ENCODE results near the gene DOCK4.
A peak's percentile ranks its signal among the peaks of the same experiment; 100 is the strongest.
"Not testable (repeated sequence)": the region's sequence is repeated elsewhere in the genome, so short reads cannot be mapped to it uniquely, and the experiment has no call there.

Gene DOCK4, protein sequence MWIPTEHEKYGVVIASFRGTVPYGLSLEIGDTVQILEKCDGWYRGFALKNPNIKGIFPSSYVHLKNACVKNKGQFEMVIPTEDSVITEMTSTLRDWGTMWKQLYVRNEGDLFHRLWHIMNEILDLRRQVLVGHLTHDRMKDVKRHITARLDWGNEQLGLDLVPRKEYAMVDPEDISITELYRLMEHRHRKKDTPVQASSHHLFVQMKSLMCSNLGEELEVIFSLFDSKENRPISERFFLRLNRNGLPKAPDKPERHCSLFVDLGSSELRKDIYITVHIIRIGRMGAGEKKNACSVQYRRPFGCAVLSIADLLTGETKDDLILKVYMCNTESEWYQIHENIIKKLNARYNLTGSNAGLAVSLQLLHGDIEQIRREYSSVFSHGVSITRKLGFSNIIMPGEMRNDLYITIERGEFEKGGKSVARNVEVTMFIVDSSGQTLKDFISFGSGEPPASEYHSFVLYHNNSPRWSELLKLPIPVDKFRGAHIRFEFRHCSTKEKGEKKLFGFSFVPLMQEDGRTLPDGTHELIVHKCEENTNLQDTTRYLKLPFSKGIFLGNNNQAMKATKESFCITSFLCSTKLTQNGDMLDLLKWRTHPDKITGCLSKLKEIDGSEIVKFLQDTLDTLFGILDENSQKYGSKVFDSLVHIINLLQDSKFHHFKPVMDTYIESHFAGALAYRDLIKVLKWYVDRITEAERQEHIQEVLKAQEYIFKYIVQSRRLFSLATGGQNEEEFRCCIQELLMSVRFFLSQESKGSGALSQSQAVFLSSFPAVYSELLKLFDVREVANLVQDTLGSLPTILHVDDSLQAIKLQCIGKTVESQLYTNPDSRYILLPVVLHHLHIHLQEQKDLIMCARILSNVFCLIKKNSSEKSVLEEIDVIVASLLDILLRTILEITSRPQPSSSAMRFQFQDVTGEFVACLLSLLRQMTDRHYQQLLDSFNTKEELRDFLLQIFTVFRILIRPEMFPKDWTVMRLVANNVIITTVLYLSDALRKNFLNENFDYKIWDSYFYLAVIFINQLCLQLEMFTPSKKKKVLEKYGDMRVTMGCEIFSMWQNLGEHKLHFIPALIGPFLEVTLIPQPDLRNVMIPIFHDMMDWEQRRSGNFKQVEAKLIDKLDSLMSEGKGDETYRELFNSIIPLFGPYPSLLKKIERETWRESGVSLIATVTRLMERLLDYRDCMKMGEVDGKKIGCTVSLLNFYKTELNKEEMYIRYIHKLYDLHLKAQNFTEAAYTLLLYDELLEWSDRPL (N-terminal part only)

DNA sequence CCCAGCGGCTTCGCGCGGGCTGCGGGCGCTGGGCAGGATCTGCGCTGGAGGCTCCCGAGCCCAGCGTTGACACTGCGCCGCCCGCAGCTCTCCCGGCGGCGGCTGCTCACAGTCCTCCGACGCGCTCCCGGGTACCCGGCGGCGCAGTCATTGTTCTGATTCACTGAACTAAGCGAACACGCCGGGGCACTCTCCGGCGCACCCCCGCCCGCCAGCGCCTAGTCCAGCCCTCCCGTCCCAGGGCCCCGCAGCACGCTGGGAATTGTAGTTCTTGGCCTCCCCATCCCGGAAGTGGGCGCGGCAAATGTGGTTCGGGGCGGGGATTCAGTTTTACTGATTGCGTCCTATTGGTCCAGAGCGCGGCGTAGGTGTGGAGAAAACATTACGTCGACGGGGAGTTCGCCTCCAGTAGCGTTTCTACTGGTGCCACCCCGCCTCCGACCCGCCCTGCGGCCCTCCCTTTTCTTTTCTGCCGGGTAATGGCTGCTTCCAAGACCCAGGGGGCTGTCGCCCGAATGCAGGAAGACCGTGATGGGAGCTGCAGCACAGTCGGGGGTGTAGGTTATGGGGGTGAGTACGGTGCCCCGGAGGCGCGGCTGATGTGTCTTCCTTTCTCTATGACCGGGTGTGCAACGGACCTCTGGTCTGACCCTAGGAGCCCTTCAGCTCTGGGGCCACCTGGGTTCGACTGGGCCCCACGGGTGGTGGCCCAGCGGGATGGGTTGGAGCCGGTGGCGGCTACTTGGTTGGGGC is at the start of gene DOCK4, which contains the start of gene ZNF277:
TSS of gene DOCK4 (minus strand) at position 162 of the 753 bp plus-strand sequence. CDS start 261 bp downstream, outside the sequence.
TSS of gene ZNF277 (plus strand) at position 458 of the 753 bp plus-strand sequence. CDS start at position 480, 22 bp downstream.
- peak; percentile 91 to 100 (median 99) for DNase-seq

DNA sequence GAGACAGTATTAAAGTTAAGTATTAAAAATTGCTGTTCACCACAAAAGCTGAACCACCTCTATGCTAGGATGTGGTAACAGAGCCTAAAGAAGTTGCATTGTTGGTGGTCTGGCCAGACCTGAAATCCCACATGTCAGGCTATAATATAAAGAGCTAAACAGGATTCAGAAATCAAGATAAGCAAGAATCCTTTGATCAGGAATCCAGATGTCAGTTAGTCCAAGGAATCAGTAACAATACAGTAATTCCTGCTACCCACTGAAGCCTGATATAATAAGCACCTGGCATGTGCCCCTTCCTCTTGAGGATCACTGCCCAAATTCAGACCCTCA is 49.2 kb upstream of the DOCK4 start:
- no peak for DNase-seq

DNA sequence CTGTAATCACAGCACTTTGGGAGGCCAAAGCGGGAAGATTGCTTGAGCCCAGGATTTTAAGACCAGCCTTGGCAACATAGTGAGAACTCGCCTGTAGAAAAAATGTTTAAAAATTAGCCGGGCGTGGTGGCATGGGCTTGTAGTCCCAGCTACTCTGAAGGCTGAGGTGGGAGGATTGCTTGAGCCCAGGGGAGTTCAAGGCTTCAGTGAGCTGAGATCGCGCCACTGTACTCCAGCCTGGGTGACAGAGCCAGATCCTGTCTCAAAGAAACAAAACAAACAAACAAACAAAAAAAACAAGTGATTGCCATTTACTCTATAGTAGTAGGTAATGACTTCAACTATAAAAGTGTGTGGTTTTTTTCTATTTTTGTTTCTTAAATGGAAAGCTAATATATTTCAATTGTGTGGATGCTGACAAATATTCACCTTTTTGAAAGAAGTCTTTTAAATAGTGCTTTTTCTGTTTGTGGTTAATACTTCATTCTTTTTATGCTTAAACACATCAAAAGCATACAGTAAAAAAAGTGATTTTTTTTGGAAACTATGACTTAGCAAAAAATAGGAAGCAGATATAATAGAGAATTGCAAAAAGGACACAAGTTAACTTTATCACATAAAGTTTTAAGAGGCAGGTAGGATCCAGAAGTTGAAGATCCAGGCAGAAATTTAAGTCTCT is 48.6 kb upstream of the DOCK4 start:
- DNase-seq = no peak

DNA sequence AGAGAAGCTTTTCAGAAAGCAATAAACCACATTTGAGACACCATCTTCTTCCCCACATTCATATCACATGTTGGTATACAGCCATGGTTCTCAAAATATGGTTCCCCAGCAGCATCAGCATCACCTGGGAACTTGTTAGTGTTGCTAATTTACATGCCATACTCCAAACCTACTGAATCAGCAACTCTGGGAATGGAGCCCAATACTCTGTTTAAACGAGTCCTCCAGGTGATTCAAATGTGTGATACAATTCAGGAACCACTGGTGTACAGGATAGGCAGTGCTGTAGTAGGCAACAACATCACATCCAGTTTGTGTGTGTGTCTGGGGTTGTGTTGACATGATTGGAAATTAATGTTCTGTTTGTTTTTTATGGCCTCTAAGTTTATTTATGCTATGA is 48.0 kb upstream of the DOCK4 start:
- no peak for DNase-seq

DNA sequence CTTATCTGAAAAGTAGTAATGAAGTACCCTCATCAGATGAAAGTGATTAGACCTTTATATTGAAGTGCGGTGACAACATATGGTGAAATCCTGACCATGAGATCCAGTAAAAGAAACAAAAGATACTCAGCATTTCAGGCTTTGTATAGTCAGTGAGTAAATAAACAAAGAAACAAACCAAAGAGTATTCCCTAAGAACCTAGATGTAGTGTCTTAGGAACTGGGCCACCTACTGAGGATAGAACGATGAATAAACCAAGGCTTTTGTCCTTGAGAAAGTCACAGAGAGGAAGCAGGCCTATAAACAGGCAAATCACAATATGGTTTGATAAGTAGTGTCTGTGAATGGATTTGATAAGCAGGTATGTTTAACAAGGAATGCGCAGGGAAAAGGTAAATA is 46.5 kb upstream of the DOCK4 start:
- no peak for DNase-seq

DNA sequence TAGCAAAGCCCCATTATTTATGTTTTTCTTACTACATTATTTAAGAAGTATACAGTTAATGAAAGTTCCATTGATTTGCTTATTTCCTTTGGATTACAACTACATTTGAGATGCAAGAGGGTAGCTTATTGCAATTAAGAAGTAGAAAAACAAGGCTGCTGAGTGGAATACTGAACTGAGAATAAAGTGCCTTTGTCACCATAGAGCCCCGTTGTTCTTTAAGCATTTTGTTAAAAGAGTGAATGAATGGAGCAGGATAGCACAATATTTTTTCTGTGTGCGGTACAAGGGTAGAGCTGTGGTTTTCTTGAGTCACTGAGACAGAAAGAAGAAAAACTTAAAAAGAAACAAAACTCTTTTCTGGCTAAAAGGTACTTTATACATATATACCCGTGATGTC is 45.9 kb upstream of the DOCK4 start:
- DNase-seq = no peak

DNA sequence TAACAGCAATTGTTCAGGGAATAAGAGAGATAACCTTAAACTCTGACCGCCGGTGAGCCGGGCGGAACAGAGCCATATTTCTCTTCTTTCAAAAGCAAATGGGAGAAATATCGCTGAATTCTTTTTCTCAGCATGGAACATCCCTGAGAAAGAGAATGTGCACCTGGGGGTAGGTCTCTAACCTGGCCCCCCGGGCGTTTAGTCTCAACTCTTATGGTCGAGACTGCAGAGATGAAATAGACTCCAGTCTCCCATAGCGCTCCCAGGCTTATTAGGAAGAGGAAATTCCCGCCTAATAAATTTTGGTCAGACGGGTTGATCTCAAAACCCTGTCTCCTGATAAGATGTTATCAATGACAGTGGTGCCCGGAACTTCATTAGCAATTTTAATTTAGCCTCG is 43.8 kb upstream of the DOCK4 start:
- DNase-seq = not testable (repeated sequence)

DNA sequence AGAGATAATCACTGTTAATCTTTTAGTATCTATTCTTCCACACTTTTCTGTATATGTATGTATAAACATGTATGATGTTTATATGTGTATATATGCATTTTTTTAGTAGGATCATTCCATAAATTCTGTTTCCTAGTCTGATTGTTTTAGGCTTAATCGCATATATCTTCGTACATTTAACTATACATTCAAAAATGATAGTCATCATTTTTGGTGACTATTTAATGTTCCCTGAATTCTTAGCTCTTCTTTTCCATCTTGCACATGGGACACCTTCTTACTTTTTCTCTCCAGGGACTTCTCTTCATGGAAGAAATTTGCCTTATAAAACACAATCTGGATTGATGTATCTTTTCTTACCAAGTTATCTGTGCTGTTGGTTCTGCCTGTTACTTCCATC is 42.4 kb upstream of the DOCK4 start:
- DNase-seq = no peak

DNA sequence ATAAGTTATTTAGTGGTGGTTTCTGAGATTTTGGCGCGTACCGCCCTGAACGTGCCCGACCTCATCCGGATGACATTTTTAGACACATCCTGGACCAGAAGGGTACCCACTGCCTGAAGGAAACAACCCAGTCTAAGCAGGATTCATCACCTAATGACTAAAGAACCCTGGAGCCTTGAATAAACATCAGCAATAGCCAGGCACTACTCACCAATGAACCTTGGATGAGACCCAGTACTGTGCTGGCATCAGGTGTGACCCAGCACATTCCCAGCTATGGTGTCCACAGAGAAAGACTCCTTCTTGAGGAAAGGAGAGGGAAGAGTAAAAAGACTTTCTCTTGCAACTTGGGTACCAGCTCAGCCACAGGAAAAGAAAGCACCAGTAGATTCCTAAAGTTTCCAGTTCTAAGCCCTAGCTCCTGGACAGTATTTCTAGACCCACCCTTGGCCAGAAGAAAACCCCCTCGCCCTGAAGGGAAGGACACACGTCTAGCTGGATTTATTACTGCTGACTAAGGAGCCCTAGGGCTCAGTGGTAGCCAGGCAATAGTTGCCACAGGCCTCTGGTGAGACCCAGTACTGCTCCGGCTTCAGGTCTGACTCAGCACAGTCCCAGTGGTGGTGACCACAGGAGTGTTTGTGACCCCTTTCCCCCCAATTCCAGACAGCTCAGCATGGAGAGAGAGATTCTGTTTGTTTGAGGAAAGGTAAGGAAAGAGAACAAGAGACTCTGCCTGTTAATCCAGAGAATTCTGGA is 32.8 kb upstream of the DOCK4 start:
- no peak for DNase-seq

DNA sequence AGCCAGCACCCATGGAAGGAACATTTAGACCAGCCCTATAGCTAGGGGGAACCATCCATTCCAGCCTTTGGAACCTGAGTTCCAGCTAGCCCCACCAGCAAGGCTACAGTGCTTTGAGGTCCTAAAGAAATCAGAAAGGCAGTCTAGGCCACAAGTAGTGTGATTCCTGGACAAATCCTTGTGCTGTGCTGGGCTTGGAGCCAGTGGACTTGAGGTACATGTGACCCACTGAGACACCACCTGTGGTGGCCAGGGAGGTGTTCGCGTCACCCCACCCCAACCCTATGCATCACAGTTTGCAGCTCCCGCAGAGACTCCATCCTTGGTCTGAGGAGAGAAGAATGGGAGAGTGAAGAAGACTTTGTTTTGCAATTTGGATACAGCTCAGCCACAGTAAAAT is 32.1 kb upstream of the DOCK4 start:
- no peak for DNase-seq

DNA sequence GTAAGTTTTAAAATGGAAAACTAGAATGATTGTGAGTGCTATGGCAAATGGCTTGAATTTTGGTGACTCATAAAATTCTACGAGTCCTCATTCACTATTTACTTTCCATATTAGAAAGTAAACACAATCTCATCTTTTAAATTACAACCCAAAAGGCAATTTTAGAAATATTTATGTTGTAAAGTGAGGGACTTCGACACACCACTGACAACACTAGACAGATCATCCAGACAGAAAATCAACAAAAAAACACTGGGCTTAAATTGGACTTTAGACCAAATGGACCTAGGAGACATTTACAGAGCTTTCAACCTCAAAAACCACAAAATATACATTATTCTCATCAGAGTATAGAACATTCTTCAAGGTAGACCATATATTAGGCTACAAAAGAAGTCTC is 30.4 kb upstream of the DOCK4 start:
- DNase-seq = no peak

DNA sequence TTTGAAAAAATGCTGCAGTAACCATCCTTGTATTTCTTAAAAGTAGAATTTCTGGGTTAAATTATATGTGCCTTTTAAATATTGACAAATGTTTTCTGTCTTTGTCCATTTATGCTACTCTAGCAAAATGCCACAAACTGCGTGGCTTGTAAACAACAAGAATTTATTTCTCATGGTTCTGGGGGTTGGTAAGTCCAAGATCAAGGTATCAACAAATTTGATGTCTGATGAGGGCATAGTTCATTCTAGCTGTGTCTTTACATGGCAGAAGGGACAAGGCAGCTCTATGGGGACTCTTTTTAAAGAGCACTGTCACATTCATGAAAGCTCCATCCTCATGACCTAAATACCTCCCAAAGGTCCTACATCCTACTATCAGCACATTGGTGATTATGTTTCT is 27.9 kb upstream of the DOCK4 start:
- no peak for DNase-seq

DNA sequence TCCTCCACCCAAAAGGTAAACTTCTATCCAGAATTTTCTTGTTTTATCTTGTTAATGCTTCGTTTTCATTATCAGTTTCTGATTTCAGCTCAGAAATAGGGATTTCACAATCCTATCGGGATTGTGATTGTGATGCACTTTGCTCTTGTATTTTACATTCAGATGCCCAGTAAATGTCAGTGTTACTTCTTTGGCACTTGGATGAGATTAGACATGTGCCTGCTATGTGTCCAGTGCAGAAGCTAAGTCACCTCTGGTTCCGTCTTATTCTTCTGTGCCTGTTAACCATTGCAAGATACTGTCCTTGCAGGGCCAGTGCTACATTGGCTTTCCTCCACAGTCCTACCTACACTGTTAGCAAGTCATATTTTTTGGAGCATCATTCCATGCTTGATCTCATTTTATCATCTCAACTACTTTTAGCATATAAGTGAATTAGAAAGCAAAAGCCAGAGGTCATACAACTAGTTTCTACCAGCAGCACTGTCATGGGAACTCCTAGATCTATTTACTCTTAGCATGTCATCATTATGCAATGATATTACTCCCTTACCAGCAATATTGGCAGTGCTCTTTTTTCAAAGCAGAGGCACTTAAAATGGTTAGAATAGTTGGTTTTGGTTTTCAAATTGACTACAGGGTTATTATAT is 27.0 kb upstream of the DOCK4 start:
- no peak for DNase-seq

DNA sequence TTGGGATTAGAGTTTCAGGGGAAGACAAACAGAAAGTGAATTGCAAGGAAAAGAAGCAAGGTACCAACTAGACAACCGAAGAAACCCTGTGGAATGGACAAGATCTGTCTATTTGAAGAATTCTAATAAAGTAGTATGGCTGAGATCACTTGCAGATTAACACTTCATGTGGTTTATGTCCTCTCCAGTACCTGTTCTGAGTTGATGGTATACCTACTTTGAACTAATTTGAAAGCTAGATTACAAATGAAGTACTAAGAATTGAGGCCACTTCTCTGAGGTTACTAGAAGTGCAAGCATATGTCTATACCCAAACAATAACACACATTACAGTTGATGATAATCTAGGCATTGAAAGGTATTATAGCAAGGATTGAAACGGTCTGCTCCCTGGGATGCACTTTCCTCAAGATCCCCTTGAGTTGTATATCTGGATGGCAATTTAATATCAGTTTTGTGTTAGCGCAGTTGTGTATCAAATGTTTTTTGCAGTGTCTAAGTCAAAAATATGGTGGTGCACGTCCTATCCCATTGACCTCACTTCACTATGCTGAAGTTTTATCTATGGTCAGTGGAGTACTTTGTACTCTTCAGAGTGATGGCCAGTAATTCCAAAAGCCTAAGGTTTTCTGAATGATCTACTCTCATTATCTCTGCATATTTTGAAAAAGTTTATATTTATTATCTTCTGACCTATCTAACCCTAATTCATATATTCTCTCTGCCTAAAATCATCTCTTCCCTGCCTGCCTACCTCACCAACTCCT is 26.2 kb upstream of the DOCK4 start:
- DNase-seq = no peak

DNA sequence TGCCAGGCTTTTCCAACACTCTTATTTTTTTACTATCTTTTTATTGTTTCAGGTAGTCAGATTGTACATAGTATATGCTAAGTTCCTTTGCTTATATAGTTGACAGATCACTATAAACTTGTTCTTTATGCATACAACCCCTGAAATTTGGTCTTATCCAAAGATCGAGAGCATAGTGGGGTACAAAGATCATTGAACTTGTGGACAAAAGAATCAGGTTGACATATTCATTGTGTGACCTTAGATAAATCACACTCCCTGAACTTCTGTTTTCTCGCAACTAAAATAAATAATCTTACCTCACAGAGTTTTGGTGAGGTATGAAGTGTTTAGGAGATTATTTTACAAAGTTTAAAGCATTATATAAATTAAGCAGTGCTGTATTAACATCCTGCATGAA is 22.4 kb upstream of the DOCK4 start:
- no peak for DNase-seq

DNA sequence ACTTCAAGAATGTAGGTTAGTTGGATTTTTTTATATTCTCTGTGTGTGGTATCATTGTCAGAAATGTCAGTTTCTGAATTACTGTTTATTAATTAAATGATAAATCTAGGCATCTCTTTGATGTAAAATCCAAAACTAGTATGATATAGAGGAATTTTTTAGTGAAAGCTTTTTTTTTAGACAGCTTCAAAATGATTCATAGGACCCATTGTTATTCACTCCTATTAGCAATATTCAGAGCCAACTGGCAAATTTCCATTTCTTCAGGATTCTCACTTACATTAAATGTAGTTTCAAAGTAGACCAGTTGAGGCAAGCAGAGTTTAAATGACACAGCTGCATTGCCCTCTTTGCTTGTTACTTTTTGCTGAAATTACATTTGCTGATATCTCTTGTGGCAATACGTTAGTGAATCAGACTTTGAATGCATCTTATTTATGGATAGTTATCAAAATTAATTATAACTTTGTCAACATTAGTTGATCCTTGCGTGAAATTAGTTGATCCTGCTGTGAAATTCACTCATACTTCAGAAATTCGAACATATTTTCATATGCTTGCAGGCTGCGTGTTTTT is 20.6 kb upstream of the DOCK4 start:
- DNase-seq = no peak

DNA sequence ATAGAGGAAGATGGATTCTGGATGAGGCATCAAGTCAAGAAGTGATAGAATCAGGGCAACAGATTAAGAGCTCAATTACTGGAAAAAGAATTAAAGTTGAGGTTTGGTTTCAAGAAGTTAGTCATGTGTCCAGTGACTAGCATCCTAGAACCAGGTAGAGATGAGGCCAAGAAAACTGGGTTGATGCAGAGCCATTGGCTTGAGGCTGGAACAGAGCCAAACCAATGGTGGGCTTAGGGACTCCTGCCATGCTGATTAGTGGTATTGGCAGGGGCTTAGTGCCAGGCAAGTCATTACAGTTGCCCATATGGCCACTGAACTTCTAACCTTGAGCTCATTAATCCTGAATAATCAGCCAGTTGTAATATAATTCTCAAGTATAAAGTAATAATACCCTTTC is 18.8 kb upstream of the DOCK4 start:
- no peak for DNase-seq

DNA sequence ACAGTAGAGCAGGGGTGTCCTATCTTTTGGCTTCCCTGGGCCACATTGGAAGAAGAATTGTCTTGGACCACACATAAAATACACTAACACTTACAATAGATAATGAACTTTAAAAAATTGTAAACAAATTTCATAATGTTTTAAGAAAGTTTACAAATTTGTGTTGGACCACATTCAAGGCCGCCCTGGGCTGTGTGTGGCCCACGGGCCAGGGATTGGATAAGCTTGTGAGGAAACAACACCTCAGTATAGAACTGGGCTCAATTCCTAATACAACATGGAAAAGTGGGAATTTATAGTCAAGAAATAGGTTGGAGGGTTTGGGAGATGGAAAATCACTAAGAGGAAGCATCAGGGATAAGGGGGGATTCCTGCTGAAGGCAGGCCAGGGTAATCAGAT is 18.0 kb upstream of the DOCK4 start:
- DNase-seq = no peak

All from nucleus accumbens (tissue), 56 donors.